Astrocyte of the spinal cord (primary cell): ENCODE results near the gene ZNF808.
"Not testable (repeated sequence)": the region's sequence is repeated elsewhere in the genome, so short reads cannot be mapped to it uniquely, and the experiment has no call there.

Source experiments
- DNase-seq: peaks from one replicate; pipeline ENCODE4 v3.0.0; 2011; ENCODE audit warnings: low read depth, low spot score
- H3K4me3 ChIP-seq: 2 replicates; pipeline ENCODE4 v1.5.1; 2011; ENCODE audit warnings: low read depth, mild to moderate bottlenecking, low read length, moderate library complexity
- in situ Hi-C: cut with HindIII; loops from 2 replicates; pipeline ENCODE4 v1.10.0; 2017; ENCODE audit warnings: low sequenced_read_pairs
- TF ChIP-seq, protein P1 (sequence below): IDR thresholded peaks from 2 replicates; pipeline ENCODE4 v1.5.1; 2012; ENCODE audit warnings: low read depth, mild to moderate bottlenecking, low read length, inconsistent platforms

Gene ZNF808

DNA sequence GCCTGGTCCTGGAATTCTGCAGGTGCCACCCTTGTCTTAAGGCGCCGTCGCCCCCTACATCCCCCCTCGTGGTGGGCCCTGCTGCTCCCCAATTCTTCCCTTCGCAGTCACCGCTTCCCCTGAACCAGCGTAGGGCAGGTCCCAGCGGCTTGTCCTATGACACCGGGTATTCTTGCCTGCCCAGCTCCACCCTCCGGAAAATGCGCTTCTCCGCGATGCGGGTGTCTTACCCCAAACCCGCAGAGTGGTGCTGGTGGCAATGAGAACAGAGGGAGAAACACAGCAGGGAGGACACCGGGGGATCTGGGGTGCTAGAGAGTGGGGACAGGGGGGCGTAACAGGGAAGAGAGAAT is 9.0 kb downstream of the ZNF808 start:
- DNase-seq, result no peak
- in situ Hi-C loops, result no loop called here
- TF ChIP-seq, protein P1, sequence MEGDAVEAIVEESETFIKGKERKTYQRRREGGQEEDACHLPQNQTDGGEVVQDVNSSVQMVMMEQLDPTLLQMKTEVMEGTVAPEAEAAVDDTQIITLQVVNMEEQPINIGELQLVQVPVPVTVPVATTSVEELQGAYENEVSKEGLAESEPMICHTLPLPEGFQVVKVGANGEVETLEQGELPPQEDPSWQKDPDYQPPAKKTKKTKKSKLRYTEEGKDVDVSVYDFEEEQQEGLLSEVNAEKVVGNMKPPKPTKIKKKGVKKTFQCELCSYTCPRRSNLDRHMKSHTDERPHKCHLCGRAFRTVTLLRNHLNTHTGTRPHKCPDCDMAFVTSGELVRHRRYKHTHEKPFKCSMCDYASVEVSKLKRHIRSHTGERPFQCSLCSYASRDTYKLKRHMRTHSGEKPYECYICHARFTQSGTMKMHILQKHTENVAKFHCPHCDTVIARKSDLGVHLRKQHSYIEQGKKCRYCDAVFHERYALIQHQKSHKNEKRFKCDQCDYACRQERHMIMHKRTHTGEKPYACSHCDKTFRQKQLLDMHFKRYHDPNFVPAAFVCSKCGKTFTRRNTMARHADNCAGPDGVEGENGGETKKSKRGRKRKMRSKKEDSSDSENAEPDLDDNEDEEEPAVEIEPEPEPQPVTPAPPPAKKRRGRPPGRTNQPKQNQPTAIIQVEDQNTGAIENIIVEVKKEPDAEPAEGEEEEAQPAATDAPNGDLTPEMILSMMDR, result no peak
- peak overlapping the region; percentile 59 for H3K4me3 ChIP-seq

DNA sequence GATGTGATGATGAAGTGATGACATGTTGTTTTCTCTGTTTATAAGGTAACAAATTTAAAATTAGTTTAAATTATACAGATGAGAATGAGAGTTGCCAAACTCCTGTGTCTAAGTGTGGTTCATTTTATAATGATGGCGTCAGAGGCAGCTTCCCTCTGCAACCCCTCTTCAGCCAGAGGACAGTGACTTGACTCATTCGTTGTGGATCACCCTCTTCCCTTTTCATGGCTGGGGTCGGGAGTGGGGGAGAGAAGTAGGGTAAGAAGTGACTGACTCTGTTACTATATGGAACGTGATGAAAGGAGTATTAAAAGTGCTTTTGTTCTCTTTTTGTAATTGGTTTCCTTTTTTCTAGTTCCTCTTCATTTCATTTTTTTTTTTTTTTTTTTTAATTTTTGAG is 11.3 kb downstream of the ZNF808 start:
- in situ Hi-C loops, DNase-seq, H3K4me3 ChIP-seq: not testable (repeated sequence)

DNA sequence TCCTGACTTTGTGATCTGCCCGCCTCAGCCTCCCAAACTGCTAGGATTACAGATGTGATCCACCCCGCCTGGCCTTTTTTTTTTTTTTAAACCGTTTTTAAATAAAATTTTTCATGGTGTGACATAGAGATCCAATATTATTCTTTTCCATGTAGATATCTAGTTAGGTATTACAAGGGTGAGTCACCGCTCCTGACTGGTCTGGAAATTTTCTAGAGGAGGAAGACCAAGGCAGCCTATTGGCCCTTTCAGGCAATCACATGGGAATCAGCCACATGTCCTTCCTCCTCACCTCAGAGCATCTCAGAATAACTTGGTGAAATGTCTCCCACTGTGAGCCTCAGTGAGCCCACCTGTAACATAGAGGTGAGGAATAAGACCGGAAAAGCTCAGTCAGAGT is 13.7 kb downstream of the ZNF808 start:
- in situ Hi-C loops, DNase-seq, H3K4me3 ChIP-seq: not testable (repeated sequence)

DNA sequence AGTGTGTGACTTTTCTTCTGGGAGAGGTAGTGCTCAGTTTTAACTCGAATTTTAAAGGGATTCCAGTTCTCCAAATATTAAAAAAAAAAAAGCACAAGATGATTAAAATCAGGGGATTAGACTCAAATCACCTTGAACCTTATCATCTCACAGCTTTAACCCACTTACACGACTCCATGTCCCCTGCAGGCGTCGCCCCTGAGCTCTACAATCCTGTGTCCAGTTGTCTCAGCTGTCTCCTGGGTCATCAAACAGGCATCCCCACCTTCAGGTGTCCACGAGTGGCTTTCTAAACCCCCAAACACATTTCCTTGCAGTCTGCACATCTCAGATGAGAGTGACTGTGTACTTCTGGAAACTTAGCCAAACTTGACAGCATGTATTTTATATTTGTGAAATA is 14.1 kb downstream of the ZNF808 start:
- no peak overlapping the region for H3K4me3 ChIP-seq
- TF ChIP-seq, protein P1, result no peak
- in situ Hi-C loops, result no loop called here
- DNase-seq, result no peak

DNA sequence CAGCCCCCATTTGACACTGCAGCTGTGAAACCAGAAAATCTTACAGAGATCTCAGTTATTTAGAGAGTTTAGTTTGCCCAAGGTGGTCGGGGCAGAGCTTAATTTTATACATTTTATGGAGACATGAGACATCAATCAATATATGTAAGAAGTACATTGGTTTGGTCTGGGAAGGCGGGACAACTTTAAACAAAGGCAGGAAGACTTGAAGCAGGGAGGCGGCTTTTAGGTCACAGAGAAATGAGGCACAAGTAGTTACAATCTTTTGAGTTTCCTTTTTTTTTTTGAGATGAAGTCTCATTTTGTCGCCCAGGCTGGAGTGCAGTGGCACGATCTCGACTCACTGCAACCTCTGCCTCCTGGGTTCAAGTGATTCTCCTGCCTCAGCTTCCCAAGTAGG is 15.1 kb downstream of the ZNF808 start:
- in situ Hi-C loops, DNase-seq, H3K4me3 ChIP-seq: not testable (repeated sequence)

DNA sequence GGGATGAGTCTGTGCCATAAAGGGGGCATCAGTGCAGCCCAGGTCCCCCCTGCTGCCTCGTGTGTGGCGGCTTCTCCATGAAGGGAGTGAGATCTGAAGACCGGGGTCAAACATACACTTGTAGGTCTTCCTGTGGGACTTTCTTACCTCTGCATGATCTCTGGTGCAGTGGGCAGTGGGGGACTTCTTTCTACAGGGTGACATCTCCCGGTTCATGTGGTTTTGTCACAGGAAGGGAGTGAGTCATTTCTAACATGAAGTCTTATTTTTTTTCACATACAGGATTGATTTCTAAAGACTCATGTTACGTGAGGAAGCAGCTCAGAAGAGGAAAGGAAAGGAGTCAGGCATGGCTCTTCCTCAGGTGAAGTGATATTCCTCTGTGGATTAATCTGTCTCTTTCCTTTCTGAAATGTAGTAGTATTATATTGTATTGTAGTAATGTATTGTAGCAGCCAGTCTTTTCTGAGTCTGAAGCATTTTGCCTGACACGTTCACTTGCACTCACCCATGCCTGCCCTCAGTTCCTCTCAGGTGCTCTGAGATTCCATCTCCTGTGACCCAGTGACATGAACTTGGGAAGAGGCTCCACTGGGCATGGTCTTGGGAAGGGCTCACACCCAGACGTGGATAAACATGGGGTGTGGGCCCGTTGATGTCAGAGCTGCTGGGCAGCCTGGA is 15.7 kb downstream of the ZNF808 start:
- in situ Hi-C loops, result no loop called here
- DNase-seq, result no peak
- no peak overlapping the region for H3K4me3 ChIP-seq
- TF ChIP-seq, protein P1, result no peak

DNA sequence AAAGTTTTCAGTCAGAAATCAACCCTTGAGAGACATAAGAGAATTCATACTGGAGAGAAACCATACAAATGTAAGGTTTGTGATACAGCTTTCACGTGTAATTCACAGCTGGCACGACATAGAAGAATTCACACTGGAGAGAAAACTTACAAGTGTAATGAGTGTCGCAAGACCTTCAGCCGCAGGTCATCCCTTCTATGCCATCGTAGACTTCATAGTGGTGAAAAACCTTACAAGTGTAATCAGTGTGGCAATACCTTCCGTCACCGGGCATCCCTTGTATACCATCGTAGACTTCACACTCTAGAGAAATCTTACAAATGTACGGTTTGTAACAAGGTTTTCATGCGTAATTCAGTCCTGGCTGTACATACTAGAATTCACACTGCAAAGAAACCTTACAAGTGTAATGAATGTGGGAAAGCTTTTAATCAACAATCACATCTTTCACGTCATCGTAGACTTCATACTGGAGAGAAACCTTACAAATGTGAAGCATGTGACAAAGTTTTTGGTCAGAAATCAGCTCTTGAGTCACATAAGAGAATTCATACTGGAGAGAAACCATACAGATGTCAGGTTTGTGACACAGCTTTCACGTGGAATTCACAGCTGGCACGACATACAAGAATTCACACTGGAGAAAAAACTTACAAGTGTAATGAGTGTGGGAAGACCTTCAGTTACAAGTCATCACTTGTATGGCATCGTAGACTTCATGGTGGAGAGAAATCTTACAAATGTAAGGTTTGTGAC is 26.9 kb downstream of the ZNF808 start:
- in situ Hi-C loops, result no loop called here
- no peak for DNase-seq
- no peak overlapping the region for H3K4me3 ChIP-seq
- TF ChIP-seq, protein P1, result no peak

DNA sequence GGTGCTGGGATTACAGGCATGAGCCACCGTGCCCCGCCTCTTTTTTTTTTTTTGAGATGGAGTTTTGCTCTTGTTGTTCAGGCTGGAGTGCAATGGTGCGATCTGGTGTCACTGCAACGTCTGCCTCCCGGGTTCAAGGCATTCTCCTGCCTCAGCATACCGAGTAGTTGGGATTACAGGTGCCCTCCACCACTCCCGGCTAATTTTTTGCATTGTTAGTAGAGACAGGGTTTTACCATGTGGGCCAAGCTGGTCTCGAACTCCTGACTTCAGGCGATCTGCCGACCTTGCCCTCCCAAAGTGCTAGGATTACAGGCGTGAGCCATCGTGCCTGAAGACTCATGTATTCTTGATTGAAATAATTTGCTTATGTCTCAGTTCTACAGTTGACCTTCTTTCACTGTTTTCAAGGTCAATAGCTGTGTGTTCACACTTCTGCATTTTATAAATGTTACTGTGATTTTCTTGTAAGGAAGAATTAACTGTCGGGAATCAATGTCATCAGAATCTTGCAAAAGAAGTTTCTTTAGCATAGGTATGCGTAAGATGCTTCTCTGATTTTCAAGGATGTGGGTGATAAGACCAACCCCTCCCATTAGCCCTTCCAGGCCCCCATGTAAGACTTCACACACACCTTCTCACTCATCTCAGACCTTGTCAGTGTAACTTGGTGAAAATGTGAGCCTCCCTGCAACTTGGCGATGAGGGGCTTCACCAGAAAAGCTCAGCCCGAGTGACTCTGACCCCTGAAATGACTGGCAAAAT is 29.9 kb downstream of the ZNF808 start:
- in situ Hi-C loops, result no loop called here
- H3K4me3 ChIP-seq, result no peak overlapping the region
- no peak for DNase-seq
- TF ChIP-seq, protein P1, result no peak

DNA sequence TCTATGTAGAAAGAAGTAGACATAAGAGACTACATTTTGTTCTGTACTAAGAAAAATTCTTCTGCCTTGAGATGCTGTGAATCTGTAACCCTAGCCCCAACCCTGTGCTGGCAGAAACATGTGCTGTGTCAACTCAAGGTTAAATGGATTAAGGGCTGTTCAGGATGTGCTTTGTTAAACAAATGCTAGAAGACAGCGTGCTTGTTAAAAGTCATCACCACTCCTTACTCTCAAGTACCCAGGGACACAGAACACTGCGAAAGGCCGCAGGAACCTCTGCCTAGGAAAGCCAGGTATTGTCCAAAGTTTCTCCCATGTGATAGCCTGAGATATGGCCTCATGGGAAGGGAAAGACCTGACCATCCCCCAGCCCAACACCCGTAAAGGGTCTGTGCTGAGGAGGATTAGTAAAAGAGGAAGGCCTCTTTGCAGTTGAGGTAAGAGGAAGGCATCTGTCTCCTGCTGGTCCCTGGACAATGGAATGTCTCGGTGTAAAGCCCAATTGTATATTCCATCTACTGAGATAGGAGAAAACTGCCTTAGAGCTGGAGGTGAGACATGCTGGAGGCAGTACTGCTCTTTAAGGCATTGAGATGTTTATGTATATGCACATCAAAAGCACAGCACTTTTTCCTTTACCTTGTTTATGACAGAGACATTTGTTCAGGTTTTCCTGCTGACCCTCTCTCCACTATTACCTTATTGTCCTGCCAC is 31.4 kb downstream of the ZNF808 start:
- in situ Hi-C loops, DNase-seq, H3K4me3 ChIP-seq: not testable (repeated sequence)

DNA sequence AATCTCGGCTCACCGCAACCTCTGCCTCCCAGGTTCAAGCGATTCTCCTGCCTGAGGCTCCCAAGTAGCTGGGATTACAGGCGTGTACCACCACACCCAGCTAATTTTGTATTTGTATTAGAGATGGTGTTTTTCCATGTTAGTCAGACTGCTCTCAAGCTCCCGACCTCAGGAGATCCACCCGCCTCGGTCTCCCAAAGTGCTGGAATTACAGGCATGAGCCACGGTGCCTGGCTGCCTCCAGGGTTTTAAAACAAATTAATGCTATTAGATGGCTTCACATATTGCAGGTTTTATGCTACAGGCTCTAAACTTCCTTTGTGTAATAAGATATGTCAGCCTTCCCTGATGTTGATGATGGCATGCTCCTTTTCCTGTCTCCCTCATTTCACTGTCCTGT is 34.1 kb downstream of the ZNF808 start:
- DNase-seq, H3K4me3 ChIP-seq, in situ Hi-C loops: not testable (repeated sequence)
